SK-N-SH treated with all-trans-retinoic acid at 6 μM for 48 hours (cell line): ENCODE measurements around the gene CEACAM16.

Experiments
- CSDC2 ChIP-seq: fragments of 250-450 bp; sonication (Bioruptor Pico); IDR thresholded peaks from 2 replicates; pipeline ENCODE4 v1.5.0; 2020; ENCODE audit warnings: mild to moderate bottlenecking, moderate library complexity
- ESRRG ChIP-seq: fragments of 250-450 bp; sonication (Bioruptor Pico); IDR thresholded peaks from 2 replicates; pipeline ENCODE4 v1.6.1; 2021; ENCODE audit warnings: mild to moderate bottlenecking
- PPARA ChIP-seq: fragments of 250-450 bp; sonication (Bioruptor Pico); IDR thresholded peaks from 2 replicates; pipeline ENCODE4 v1.5.0; 2020; ENCODE audit warnings: mild to moderate bottlenecking, borderline replicate concordance
- RARB ChIP-seq: fragments of 250-450 bp; sonication (Bioruptor Pico); IDR thresholded peaks from 2 replicates; pipeline ENCODE4 v1.8.0; 2021; ENCODE audit warnings: mild to moderate bottlenecking, moderate library complexity
- TF ChIP-seq, protein P1 (sequence below): fragments of 250-450 bp; sonication (Bioruptor Pico); IDR thresholded peaks from 2 replicates; pipeline ENCODE4 v1.8.0; 2020; ENCODE audit warnings: mild to moderate bottlenecking, moderate library complexity, borderline replicate concordance
- TF ChIP-seq, protein P2 (sequence below): fragments of 250-450 bp; sonication (Bioruptor Pico); IDR thresholded peaks from 2 replicates; pipeline ENCODE4 v1.5.1; 2021; ENCODE audit warnings: mild to moderate bottlenecking, moderate library complexity

DNA sequence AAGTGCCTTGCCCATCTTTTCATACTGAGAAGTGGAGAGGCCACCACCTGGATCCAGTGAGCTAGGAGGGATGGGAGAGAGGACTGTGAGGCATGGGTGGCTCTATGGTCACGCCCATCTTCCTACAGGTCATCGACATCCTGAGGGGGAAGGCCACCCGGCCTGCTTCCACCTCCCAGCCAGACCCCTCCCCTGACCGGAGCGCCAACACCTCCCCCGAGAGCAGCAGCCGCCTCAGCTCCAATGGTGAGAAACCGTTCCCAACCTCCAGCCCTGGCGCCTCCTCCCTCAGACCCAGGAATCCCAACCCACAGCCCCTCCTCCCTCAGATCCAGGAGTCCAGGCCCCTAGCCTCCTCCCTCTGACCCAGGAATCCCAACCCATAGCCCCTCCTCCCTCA is 59.6 kb downstream of the CEACAM16 start:
- TF ChIP-seq, protein P1, sequence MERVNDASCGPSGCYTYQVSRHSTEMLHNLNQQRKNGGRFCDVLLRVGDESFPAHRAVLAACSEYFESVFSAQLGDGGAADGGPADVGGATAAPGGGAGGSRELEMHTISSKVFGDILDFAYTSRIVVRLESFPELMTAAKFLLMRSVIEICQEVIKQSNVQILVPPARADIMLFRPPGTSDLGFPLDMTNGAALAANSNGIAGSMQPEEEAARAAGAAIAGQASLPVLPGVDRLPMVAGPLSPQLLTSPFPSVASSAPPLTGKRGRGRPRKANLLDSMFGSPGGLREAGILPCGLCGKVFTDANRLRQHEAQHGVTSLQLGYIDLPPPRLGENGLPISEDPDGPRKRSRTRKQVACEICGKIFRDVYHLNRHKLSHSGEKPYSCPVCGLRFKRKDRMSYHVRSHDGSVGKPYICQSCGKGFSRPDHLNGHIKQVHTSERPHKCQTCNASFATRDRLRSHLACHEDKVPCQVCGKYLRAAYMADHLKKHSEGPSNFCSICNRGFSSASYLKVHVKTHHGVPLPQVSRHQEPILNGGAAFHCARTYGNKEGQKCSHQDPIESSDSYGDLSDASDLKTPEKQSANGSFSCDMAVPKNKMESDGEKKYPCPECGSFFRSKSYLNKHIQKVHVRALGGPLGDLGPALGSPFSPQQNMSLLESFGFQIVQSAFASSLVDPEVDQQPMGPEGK (CRISPR knock-in tag): no peak
- TF ChIP-seq ESRRG (CRISPR knock-in tag) (no peak), RARB (CRISPR knock-in tag) (no peak), PPARA (CRISPR knock-in tag) (no peak), CSDC2 (CRISPR knock-in tag) (no peak)
- TF ChIP-seq, protein P2, sequence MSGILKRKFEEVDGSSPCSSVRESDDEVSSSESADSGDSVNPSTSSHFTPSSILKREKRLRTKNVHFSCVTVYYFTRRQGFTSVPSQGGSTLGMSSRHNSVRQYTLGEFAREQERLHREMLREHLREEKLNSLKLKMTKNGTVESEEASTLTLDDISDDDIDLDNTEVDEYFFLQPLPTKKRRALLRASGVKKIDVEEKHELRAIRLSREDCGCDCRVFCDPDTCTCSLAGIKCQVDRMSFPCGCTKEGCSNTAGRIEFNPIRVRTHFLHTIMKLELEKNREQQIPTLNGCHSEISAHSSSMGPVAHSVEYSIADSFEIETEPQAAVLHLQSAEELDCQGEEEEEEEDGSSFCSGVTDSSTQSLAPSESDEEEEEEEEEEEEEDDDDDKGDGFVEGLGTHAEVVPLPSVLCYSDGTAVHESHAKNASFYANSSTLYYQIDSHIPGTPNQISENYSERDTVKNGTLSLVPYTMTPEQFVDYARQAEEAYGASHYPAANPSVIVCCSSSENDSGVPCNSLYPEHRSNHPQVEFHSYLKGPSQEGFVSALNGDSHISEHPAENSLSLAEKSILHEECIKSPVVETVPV: no peak
